Measurements from ENCODE around the gene OR1L6. TPM values are rescaled to one million over a fixed set of nuclear protein-coding genes. Genes with fewer than 3 reads are reported as not detected.

OR1L6 gene
- total and polyA plus RNA-seq, 9 of the 15 experiments (the other 6 are each of a cell fraction or from before 2014, with no cell fraction given): not detected

GRCh38 chr9:122719218-122719617 is 22.9 kb upstream of the OR1L6 start:
- no peak overlapping the region for H2AFZ ChIP-seq (ENCODE audit: low read depth, low read length)
- 0% methylated on average over 4 of the region's 4 CpGs for WGBS (ENCODE audit: insufficient coverage, low coverage, missing lambda C conversion rate)
- in situ Hi-C loops (cut with MboI) (no loop called here), intact Hi-C loops (cut with micrococcal nuclease) (no loop called here)
- H3K4me3 ChIP-seq: no peak overlapping the region
- no peaks in the 10 kb centered on the region for H3K79me2 ChIP-seq (ENCODE audit: control insufficient read depth, insufficient read depth, low read length)
- no peaks in the 10 kb centered on the region for H3K36me3 ChIP-seq (ENCODE audit: control insufficient read depth, insufficient read depth, low read length)
- no peak for ATAC-seq
- TF ChIP-seq CTCF (IDR thresholded peaks at IDR 0.05 in 2 of 3, conservative IDR thresholded peaks at IDR 0.05 in 1 of 3; ENCODE audit: insufficient read depth in 2 of 3, low read depth in 1 of 3, low read length in 3 of 3): 0 out of 6 replicates have a peak, but pooled peaks of 1 of the 3 experiments have one; percentile 17
- TF ChIP-seq ZNF12 (CRISPR knock-in tag; IDR thresholded peaks at IDR 0.05): no peak
- H3K27me3 ChIP-seq (ENCODE audit: control insufficient read depth in 2 of 2, insufficient read depth in 2 of 2, low read length in 2 of 2): no peaks in the 10 kb centered on the region
- BruUV-seq (replicated peaks): no TSS peak
- ChIA-PET CTCF (ENCODE audit: low intra/inter-chr PET ratio) (no interaction called here), POLR2A (interaction anchor here (1.1 kb wide), 1 partner anchor 10 kb away, joined by 3 read pairs; no protein-coding TSS in a partner anchor)
- no peaks in the 10 kb centered on the region for H3K9me3 ChIP-seq (replicated peaks; ENCODE audit: control insufficient read depth, insufficient read depth, low read depth, low read length)
- no peak overlapping the region for H3K27ac ChIP-seq (ENCODE audit: extremely low read depth, low read depth, low read length)
- no peaks in the 10 kb centered on the region for H4K20me1 ChIP-seq (replicated peaks; ENCODE audit: control insufficient read depth, insufficient read depth, low read length)
- FAIRE-seq: no peak
- DNase-seq (ENCODE audit: extremely low read depth in 1 of 4, low spot score in 3 of 4): no peak
- no peak overlapping the region for H3K9ac ChIP-seq (ENCODE audit: insufficient read depth in 1 of 2, low read depth in 2 of 2, low read length in 2 of 2)
- H3K4me1 ChIP-seq (replicated peaks in 1 of 2; ENCODE audit: control insufficient read depth in 2 of 2, insufficient read depth in 2 of 2, low read length in 2 of 2): no peaks in the 10 kb centered on the region
- no peaks in the 10 kb centered on the region for H3K9me1 ChIP-seq (ENCODE audit: control insufficient read depth, insufficient read depth, low read length)
- no peak overlapping the region for H3K4me2 ChIP-seq (ENCODE audit: insufficient read depth, low read length)

GRCh38 chr9:122723690-122724089 is 18.4 kb upstream of the OR1L6 start, which contains the start of gene OR1L4:
TSS of gene OR1L4 (plus strand) at chr9:122723990. CDS start at chr9:122723990, 0 bp downstream.
- Histone ChIP-seq H3K27me3 (ENCODE audit: control insufficient read depth in 2 of 2, insufficient read depth in 2 of 2, low read length in 2 of 2) (no peaks in the 10 kb centered on the region), H3K9me3 (replicated peaks; ENCODE audit: control insufficient read depth, insufficient read depth, low read depth, low read length) (no peaks in the 10 kb centered on the region), H3K4me3 (no peak within 1 kb of the TSS), H3K9me1 (ENCODE audit: control insufficient read depth, insufficient read depth, low read length) (no peaks in the 10 kb centered on the region), H3K36me3 (ENCODE audit: control insufficient read depth, insufficient read depth, low read length) (no peaks in the 10 kb centered on the region), H3K4me2 (ENCODE audit: insufficient read depth, low read length) (no peak within 1 kb of the TSS), H3K79me2 (ENCODE audit: control insufficient read depth, insufficient read depth, low read length) (no peaks in the 10 kb centered on the region), H4K20me1 (replicated peaks; ENCODE audit: control insufficient read depth, insufficient read depth, low read length) (no peaks in the 10 kb centered on the region), H3K9ac (ENCODE audit: insufficient read depth in 1 of 2, low read depth in 2 of 2, low read length in 2 of 2) (no peak within 1 kb of the TSS), H3K27ac (ENCODE audit: extremely low read depth, low read depth, low read length) (no peak within 1 kb of the TSS), H3K4me1 (replicated peaks in 1 of 2; ENCODE audit: control insufficient read depth in 2 of 2, insufficient read depth in 2 of 2, low read length in 2 of 2) (no peaks in the 10 kb centered on the region), H2AFZ (ENCODE audit: low read depth, low read length) (no peak within 1 kb of the TSS)
- FAIRE-seq (no peak), DNase-seq (ENCODE audit: extremely low read depth in 1 of 4, low spot score in 3 of 4) (no peak), ATAC-seq (no peak)
- in situ Hi-C loops (cut with MboI) (no loop called here), intact Hi-C loops (cut with micrococcal nuclease) (no loop called here)
- POLR2A ChIA-PET: no interaction called here
- 7% methylated on average over 1 of the region's 1 CpG for WGBS (ENCODE audit: insufficient coverage, low coverage, missing lambda C conversion rate)
- CTCF ChIA-PET (ENCODE audit: low intra/inter-chr PET ratio): no interaction called here
- BruUV-seq (replicated peaks): no TSS peak
- no peak for TF ChIP-seq ZBTB1 (CRISPR knock-in tag; IDR thresholded peaks at IDR 0.05; ENCODE audit: borderline replicate concordance, low read depth)
- no peak for TF ChIP-seq RB1 (IDR thresholded peaks at IDR 0.05; ENCODE audit: low read depth)
- no peak for TF ChIP-seq STAT6 (CRISPR knock-in tag; IDR thresholded peaks at IDR 0.05)
- no peak for TF ChIP-seq PHF8 (IDR thresholded peaks at IDR 0.05; ENCODE audit: borderline replicate concordance, low read length)
- no peak for TF ChIP-seq HES1 (IDR thresholded peaks at IDR 0.05; ENCODE audit: low read depth)
- TF ChIP-seq TOE1 (IDR thresholded peaks at IDR 0.05; ENCODE audit: borderline replicate concordance): no peak
- no peak for TF ChIP-seq TOE1 (CRISPR knock-in tag; IDR thresholded peaks at IDR 0.05; ENCODE audit: borderline replicate concordance, low read depth)
- no peak for TF ChIP-seq POLR3G (IDR thresholded peaks at IDR 0.05; ENCODE audit: extremely low read depth, insufficient read length, insufficient replicate concordance)

All from K562 (cell line).